ENCODE results near the gene TATDN3. TPM values are rescaled to one million over a fixed set of nuclear protein-coding genes. Genes with fewer than 3 reads are reported as not detected.

Gene TATDN3
- total RNA-seq, 8 experiments from 2014 or later, result 11.6 to 48.9 (median 22.9) TPM

Other genes with a start within 250 kb of the TATDN3 start
- gene ATF3, start 183.1 kb upstream of the TATDN3 start, total RNA-seq, result 100 to 1,000 TPM in 1 of 8 experiments, 10 to 100 TPM in 7; 14.5 to 244 (median 28.7) TPM
- gene BATF3, start 92.1 kb upstream of the TATDN3 start, total RNA-seq, result 10 to 100 TPM in 1 of 8 experiments, 1 to 10 TPM in 7; 1.8 to 11.6 (median 2.8) TPM
- 10 to 100 TPM; 13.7 to 47.6 (median 35.1) TPM for gene NSL1, start 117 bp upstream of the TATDN3 start, total RNA-seq
- gene SPATA45, start 55.8 kb downstream of the TATDN3 start, total RNA-seq, result under 1 TPM in 3 of 8 experiments, not detected in 5; 0.54 to 0.81 (median 0.81) TPM
- 10 to 100 TPM in 7 of 8 experiments, 1 to 10 TPM in 1; 3.1 to 35.7 (median 15.6) TPM for gene FLVCR1, start 66.4 kb downstream of the TATDN3 start, total RNA-seq
- 10 to 100 TPM in 5 of 8 experiments, 1 to 10 TPM in 3; 1.2 to 44.7 (median 22.4) TPM for gene VASH2, start 158.6 kb downstream of the TATDN3 start, total RNA-seq
- gene ANGEL2, start 224.0 kb downstream of the TATDN3 start, total RNA-seq, result 10 to 100 TPM; 37.3 to 72.6 (median 42.2) TPM

Data from motor neuron (in vitro differentiated cells).